ENCODE data around the gene TIGAR. TPM values are rescaled to one million over a fixed set of nuclear protein-coding genes. Genes with fewer than 3 reads are reported as not detected.
A peak's percentile ranks its signal among the peaks of the same experiment; 100 is the strongest.

The TIGAR gene
- total RNA-seq, 1 experiment from 2014 or later = 10.2 TPM

- no peak for DNase-seq (ENCODE audit: low read depth in 1 of 2, low spot score in 2 of 2)
- peaks cover 14% of the 10 kb centered on the region for H3K27me3 ChIP-seq (replicated peaks)
- H3K4me3 ChIP-seq = no peak overlapping the region
- H3K27ac ChIP-seq = no peak overlapping the region
- no peaks in the 10 kb centered on the region; the same call in 1 of the 2 replicates for H3K4me1 ChIP-seq (replicated peaks)
- no peaks in the 10 kb centered on the region for H3K36me3 ChIP-seq
- H3K9me3 ChIP-seq (replicated peaks) = no peaks in the 10 kb centered on the region
Observed at GRCh38 chr12:4302881-4303280, 18.1 kb upstream of the TIGAR start.

GRCh38 chr12:4303750-4304149, 17.3 kb upstream of the TIGAR start:
- Histone ChIP-seq H3K36me3 (no peaks in the 10 kb centered on the region), H3K9me3 (replicated peaks) (no peaks in the 10 kb centered on the region), H3K4me3 (no peak overlapping the region), H3K4me1 (replicated peaks) (no peaks in the 10 kb centered on the region; the same call in 1 of the 2 replicates), H3K27me3 (replicated peaks) (peaks cover 14% of the 10 kb centered on the region), H3K27ac (no peak overlapping the region)
- no peak for DNase-seq (ENCODE audit: low read depth in 1 of 2, low spot score in 2 of 2)

- Histone ChIP-seq H3K4me1 (replicated peaks) (no peaks in the 10 kb centered on the region; the same call in 1 of the 2 replicates), H3K9me3 (replicated peaks) (no peaks in the 10 kb centered on the region), H3K36me3 (no peaks in the 10 kb centered on the region), H3K4me3 (no peak overlapping the region), H3K27ac (no peak overlapping the region), H3K27me3 (replicated peaks) (peaks cover 19% of the 10 kb centered on the region)
- peak; percentile 50 to 71 for DNase-seq (ENCODE audit: low read depth in 1 of 2, low spot score in 2 of 2)
Observed at GRCh38 chr12:4307593-4308333, 13.2 kb upstream of the TIGAR start.

- no peaks in the 10 kb centered on the region for H3K36me3 ChIP-seq
- DNase-seq (ENCODE audit: low read depth in 1 of 2, low spot score in 2 of 2) = peak in 1 of 2 experiments; percentile 26
- no peak overlapping the region for H3K4me3 ChIP-seq
- peaks cover 19% of the 10 kb centered on the region for H3K27me3 ChIP-seq (replicated peaks)
- H3K4me1 ChIP-seq (replicated peaks) = no peaks in the 10 kb centered on the region; the same call in 1 of the 2 replicates
- H3K9me3 ChIP-seq (replicated peaks) = no peaks in the 10 kb centered on the region
- H3K27ac ChIP-seq = no peak overlapping the region
Observed at GRCh38 chr12:4308334-4308950, 12.6 kb upstream of the TIGAR start.

- peaks cover 6% of the 10 kb centered on the region for H3K27me3 ChIP-seq (replicated peaks)
- peak in 1 of 2 experiments; percentile 11 for DNase-seq (ENCODE audit: low read depth in 1 of 2, low spot score in 2 of 2)
- H3K36me3 ChIP-seq = no peaks in the 10 kb centered on the region
- no peak overlapping the region for H3K27ac ChIP-seq
- no peaks in the 10 kb centered on the region; the same call in 1 of the 2 replicates for H3K4me1 ChIP-seq (replicated peaks)
- H3K4me3 ChIP-seq = no peak overlapping the region
- H3K9me3 ChIP-seq (replicated peaks) = no peaks in the 10 kb centered on the region
Observed at GRCh38 chr12:4311776-4312175, 9.2 kb upstream of the TIGAR start.

GRCh38 chr12:4312251-4312650, 8.8 kb upstream of the TIGAR start:
- Histone ChIP-seq H3K27me3 (replicated peaks) (0 out of 2 replicates have a peak, but pooled peaks cover 5% of the 10 kb centered on the region), H3K9me3 (replicated peaks) (no peaks in the 10 kb centered on the region), H3K4me1 (replicated peaks) (no peaks in the 10 kb centered on the region; the same call in 1 of the 2 replicates), H3K4me3 (no peak overlapping the region), H3K27ac (no peak overlapping the region), H3K36me3 (no peaks in the 10 kb centered on the region)
- DNase-seq (ENCODE audit: low read depth in 1 of 2, low spot score in 2 of 2) = no peak

GRCh38 chr12:4320497-4320852, 538 bp upstream of the TIGAR start:
- H3K36me3 ChIP-seq = peaks cover 19% of the 10 kb centered on the region
- H3K27ac ChIP-seq = peak overlapping the region; percentile 17; the same call in 1 of the 2 replicates
- H3K4me3 ChIP-seq = peak overlapping the region; percentile 78
- DNase-seq (ENCODE audit: low read depth in 1 of 2, low spot score in 2 of 2) = no peak
- H3K27me3 ChIP-seq (replicated peaks) = no peaks in the 10 kb centered on the region
- peaks cover 13% of the 10 kb centered on the region for H3K4me1 ChIP-seq (replicated peaks)
- no peaks in the 10 kb centered on the region for H3K9me3 ChIP-seq (replicated peaks)

GRCh38 chr12:4322726-4323125, 1.7 kb downstream of the TIGAR start:
- no peak for DNase-seq (ENCODE audit: low read depth in 1 of 2, low spot score in 2 of 2)
- H3K36me3 ChIP-seq = peaks cover 22% of the 10 kb centered on the region
- H3K4me1 ChIP-seq (replicated peaks) = peaks cover 13% of the 10 kb centered on the region
- no peaks in the 10 kb centered on the region for H3K27me3 ChIP-seq (replicated peaks)
- no peak overlapping the region for H3K4me3 ChIP-seq
- no peak overlapping the region for H3K27ac ChIP-seq
- H3K9me3 ChIP-seq (replicated peaks) = no peaks in the 10 kb centered on the region

GRCh38 chr12:4323396-4323795, 2.4 kb downstream of the TIGAR start:
- Histone ChIP-seq H3K27me3 (replicated peaks) (no peaks in the 10 kb centered on the region), H3K4me3 (no peak overlapping the region), H3K27ac (no peak overlapping the region), H3K36me3 (peaks cover 22% of the 10 kb centered on the region), H3K9me3 (replicated peaks) (no peaks in the 10 kb centered on the region), H3K4me1 (replicated peaks) (peaks cover 13% of the 10 kb centered on the region)
- no peak for DNase-seq (ENCODE audit: low read depth in 1 of 2, low spot score in 2 of 2)

GRCh38 chr12:4324366-4324765, 3.4 kb downstream of the TIGAR start:
- H3K9me3 ChIP-seq (replicated peaks) = no peaks in the 10 kb centered on the region
- no peak for DNase-seq (ENCODE audit: low read depth in 1 of 2, low spot score in 2 of 2)
- no peak overlapping the region for H3K4me3 ChIP-seq
- H3K27me3 ChIP-seq (replicated peaks) = no peaks in the 10 kb centered on the region
- no peak overlapping the region for H3K27ac ChIP-seq
- peaks cover 13% of the 10 kb centered on the region for H3K4me1 ChIP-seq (replicated peaks)
- peaks cover 22% of the 10 kb centered on the region for H3K36me3 ChIP-seq

GRCh38 chr12:4325966-4326365, 5.0 kb downstream of the TIGAR start:
- Histone ChIP-seq H3K9me3 (replicated peaks) (no peaks in the 10 kb centered on the region), H3K4me1 (replicated peaks) (peaks cover 8% of the 10 kb centered on the region), H3K4me3 (no peak overlapping the region), H3K36me3 (peaks cover 22% of the 10 kb centered on the region), H3K27ac (no peak overlapping the region), H3K27me3 (replicated peaks) (no peaks in the 10 kb centered on the region)
- DNase-seq (ENCODE audit: low read depth in 1 of 2, low spot score in 2 of 2) = no peak

GRCh38 chr12:4327293-4327692, 6.3 kb downstream of the TIGAR start:
- DNase-seq (ENCODE audit: low read depth in 1 of 2, low spot score in 2 of 2) = no peak
- no peak overlapping the region for H3K4me3 ChIP-seq
- no peak overlapping the region for H3K27ac ChIP-seq
- no peaks in the 10 kb centered on the region for H3K27me3 ChIP-seq (replicated peaks)
- H3K4me1 ChIP-seq (replicated peaks) = peaks cover 4% of the 10 kb centered on the region; the same call in 1 of the 2 replicates
- H3K36me3 ChIP-seq = peaks cover 26% of the 10 kb centered on the region
- H3K9me3 ChIP-seq (replicated peaks) = no peaks in the 10 kb centered on the region

GRCh38 chr12:4330203-4330602, 9.2 kb downstream of the TIGAR start:
- no peak for DNase-seq (ENCODE audit: low read depth in 1 of 2, low spot score in 2 of 2)

GRCh38 chr12:4331221-4331620, 10.2 kb downstream of the TIGAR start:
- no peaks in the 10 kb centered on the region for H3K4me1 ChIP-seq (replicated peaks)
- no peak for DNase-seq (ENCODE audit: low read depth in 1 of 2, low spot score in 2 of 2)
- H3K27ac ChIP-seq = no peak overlapping the region
- H3K9me3 ChIP-seq (replicated peaks) = no peaks in the 10 kb centered on the region
- H3K4me3 ChIP-seq = no peak overlapping the region
- peaks cover 28% of the 10 kb centered on the region for H3K36me3 ChIP-seq
- H3K27me3 ChIP-seq (replicated peaks) = no peaks in the 10 kb centered on the region

More at GRCh38 chr12:4330203-4330602, 9.2 kb downstream of the TIGAR start:
- Histone ChIP-seq H3K4me3 (no peak overlapping the region), H3K4me1 (replicated peaks) (no peaks in the 10 kb centered on the region), H3K36me3 (peaks cover 31% of the 10 kb centered on the region), H3K27me3 (replicated peaks) (no peaks in the 10 kb centered on the region), H3K9me3 (replicated peaks) (no peaks in the 10 kb centered on the region), H3K27ac (no peak overlapping the region)

Measured in SJSA1 (cell line).